Measurements from ENCODE around the gene SMYD3.

SMYD3 gene

GRCh38 chr1:246269466-246269865 is 237.6 kb downstream of the SMYD3 start:
- DNase-seq = no peak

- DNase-seq = no peak
Observed at GRCh38 chr1:246267896-246268295, 239.2 kb downstream of the SMYD3 start.

DNA sequence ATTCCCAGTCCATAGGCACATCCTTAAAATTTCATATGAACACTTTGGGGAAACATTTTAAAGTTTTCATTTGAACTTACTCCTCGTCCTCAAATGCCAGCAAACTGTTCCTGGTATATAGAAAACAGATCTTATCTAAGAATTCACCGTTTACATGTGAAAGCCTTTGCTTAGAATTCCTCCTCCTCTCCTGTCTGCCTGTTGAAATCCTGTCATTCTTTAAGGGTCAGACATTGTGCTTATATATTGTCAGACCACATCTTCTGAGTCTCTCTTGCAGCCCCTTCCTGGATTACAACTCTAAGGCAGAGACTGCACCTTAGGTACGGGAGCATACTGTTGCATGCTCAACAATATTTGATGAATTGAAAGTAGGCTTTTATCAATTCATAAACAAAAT is 239.7 kb downstream of the SMYD3 start:
- DNase-seq = no peak

GRCh38 chr1:246265481-246265880 is 241.6 kb downstream of the SMYD3 start:
- no peak for DNase-seq

- no peak for DNase-seq
Observed at GRCh38 chr1:246262281-246262680, 244.8 kb downstream of the SMYD3 start.

- no peak for DNase-seq
Observed at GRCh38 chr1:246261639-246262038, 245.4 kb downstream of the SMYD3 start.

GRCh38 chr1:246258250-246258649 is 248.8 kb downstream of the SMYD3 start:
- no peak for DNase-seq

GRCh38 chr1:246255773-246256172 is 251.3 kb downstream of the SMYD3 start:
- no peak for DNase-seq

- no peak for DNase-seq
Observed at GRCh38 chr1:246254854-246255253, 252.2 kb downstream of the SMYD3 start.

- no peak for DNase-seq
Observed at GRCh38 chr1:246246430-246246829, 260.6 kb downstream of the SMYD3 start.

DNA sequence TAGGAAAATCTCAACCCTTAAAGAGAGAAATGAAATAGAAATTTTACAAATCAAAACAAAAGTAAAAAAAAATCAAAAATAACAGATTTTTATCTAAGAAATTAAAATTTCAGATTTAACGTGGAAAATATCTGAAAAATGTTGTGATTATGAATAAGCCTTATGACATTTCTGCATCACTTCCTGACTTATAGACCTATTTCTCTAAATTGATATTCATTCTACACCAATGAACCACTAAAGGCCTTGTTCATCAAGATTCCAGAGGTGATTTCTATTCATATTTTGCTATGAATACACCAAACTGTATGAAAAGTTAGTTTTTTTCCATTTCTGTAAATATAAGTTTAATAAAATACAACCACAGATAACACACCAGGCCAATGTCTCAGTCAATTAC is 261.5 kb downstream of the SMYD3 start:
- DNase-seq = no peak

DNA sequence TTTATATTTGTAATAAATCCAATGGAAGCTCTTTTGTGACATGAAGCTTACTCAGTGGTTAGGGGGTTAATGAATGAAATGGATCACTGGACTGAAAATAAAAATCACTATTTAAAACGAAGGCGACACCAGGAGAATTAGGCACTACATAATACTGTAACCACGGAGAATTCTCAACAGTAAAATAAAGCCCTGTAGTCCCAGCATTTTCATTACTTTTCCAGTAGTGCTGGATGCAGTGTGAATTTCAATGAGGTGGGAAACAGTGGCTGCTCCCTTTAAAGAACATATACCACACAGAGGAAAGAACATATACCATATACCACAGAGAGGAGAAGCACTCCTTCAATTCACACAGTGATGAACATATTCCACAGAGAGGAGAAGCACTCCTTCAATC is 275.0 kb downstream of the SMYD3 start:
- DNase-seq = no peak

DNA sequence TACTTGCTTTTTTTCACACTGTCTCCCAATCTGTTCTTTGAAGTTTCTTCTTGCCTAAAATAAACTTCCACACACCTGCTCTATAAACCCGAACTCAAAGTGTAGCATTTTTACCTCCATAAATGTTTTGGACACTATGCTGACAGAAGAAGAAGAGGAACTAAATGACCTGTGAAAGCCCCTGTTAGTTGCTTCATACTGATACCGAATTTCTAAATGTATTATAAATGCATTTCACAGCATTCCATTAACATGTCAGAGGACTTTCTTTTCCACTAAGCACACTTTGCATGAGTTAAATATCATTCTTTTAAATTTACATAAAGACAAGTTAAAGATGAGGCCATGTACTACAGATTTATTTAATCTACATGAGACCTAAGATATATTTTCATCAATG is 281.0 kb downstream of the SMYD3 start:
- no peak for DNase-seq

DNA sequence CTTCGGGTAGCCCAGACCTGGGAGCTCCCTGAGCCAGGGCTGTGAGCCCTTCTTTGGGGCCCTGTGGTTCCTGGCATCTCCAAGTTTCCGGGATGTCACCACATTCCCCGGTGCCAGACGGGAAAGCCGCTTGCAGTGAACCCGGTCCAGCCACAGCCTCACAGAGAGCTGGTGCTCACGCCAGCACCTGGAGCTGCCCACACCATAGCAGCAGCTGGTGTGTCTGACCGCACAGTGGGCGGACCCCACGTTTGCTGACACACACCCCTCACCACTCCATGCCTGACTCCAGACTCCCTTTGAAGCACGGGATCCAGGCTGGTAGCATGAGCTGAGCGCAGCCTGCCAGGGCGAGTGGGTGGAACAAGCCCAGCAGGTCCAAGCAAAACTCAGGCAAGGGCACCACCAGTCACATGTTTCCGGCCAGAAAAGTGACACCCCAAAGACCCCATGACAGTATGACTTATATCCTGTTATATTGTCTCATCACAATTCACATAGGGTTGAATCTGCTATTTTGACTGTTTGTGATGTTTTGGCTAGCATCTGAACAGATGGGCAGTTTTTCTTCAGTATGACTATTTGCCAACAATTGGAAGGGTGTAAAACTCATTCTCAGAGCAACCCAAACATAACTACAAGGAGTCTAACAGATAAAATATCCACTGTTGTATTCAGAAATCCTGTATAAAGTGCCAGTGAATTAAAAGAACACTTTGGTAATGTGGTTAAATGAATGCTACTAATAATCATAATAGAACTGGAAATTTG is 285.4 kb downstream of the SMYD3 start:
- no peak for DNase-seq

DNA sequence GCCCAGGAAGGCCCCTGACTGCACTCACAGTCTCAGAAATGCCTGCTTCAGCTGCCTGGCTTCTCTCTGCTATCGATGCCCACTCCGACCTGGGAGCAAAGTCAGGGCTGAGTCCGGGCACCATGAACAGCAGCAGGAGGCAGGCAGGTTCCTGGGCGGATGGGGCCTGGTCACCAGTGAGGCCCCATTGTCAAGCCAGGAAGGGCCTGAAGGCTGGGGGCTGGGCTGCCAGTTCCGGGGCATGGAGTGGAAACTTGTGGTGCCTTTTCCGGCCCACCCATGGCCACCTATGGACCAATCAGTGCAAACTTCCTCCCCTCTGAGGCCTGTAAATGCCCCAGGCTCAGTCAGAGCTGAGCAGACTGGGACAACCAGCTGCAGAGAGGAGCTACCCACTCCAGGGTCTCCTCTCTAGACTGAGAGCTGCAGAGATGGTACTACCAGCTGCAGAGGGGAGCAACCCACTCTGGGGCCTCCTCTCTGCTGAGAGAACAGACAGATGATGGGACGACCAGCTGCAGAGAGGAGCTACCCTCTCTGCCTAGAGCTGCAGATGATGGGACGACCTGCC is 286.5 kb downstream of the SMYD3 start:
- DNase-seq = no peak

DNA sequence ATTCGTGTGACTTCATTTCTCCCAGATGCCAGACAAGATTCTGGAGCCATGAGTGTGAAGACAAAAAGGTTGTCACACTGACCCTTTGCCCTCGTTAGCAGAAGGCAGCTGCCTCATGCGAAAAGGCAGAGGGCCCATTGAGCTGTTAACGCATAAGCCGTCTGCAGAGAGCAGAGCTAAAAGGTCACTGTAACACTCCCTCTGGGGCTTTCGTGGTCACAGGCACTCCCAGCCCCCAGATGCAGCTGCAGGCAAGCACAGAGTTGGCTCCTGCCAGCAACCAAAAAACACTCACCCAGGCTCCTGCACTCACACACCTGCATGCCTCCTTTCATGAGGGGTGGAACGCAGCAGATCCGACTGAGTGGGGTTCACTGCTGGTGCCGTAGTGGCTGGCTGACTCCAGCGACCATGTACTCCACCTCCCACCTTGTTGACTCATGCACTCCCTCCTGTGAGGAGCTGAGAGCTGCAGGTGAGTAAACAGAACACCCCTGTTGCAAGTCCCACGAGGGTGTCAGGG is 287.5 kb downstream of the SMYD3 start:
- DNase-seq = no peak

DNA sequence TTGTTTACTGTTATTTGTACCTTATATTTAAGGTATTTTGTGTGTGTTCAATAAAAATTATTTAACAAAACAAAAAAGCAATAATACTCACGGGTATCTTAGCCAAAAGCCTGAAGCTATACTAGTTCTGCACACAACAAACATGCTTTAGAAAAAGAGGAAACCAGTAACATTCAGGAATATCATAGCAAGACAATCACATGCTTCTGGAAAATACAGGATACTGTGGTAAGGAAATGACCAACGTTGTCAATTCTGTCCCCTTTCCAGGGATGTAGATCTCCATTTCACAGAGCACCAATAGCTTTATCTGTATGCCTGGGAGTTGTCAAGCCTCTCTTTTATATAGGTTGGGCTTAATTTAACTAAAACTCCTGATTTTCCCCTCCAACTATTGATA is 288.4 kb downstream of the SMYD3 start:
- no peak for DNase-seq

GRCh38 chr1:246216906-246217305 is 290.2 kb downstream of the SMYD3 start:
- no peak for DNase-seq

DNA sequence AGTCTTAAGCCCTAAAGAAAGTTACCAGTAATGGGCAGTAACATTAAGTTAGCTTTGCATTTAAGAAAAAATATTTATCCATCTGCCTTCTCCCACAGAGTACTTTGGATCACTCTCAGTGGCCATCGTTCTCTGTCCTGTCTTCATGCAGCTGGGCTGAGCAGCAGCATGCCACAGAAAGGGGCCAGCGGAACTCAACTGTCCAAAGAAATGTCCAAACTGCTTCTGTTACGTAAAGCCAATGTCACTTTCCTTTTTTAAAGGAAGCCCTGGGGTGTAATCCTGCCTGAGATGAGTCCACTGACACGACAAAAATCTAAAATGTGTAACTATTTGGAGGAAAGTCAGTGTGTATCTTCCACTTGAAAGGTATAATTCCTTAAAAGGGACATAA is 291.6 kb downstream of the SMYD3 start:
- no peak for DNase-seq

GRCh38 chr1:246214708-246215509 is 292.2 kb downstream of the SMYD3 start:
- DNase-seq = no peak

- DNase-seq = no peak
Observed at GRCh38 chr1:246213947-246214346, 293.1 kb downstream of the SMYD3 start.

DNA sequence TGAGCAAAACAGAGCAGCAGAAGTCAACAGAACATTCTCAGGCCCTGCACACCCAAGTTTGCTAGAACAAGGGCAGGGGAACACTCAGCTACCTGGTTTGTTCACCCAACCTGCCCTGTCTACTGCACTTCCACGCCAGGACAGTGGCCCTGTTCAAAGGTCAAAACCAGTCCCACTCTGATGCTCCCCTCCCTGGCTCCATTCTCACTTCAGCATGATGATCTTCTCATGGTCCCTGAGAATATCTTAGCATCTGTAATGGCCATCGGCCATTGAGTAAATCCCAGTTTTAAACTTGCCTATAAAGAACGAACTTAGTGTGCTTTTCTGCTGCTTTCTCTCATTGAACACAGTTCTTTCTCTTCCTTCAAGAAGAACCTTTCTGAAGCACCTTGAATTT is 293.6 kb downstream of the SMYD3 start:
- no peak for DNase-seq

- no peak for DNase-seq
Observed at GRCh38 chr1:246213036-246213435, 294.0 kb downstream of the SMYD3 start.

GRCh38 chr1:246212013-246212412 is 295.1 kb downstream of the SMYD3 start:
- no peak for DNase-seq
